Measurements from ENCODE around the gene HPS5. TPM values are rescaled to one million over a fixed set of nuclear protein-coding genes. Genes with fewer than 3 reads are reported as not detected.
A peak's percentile ranks its signal among the peaks of the same experiment; 100 is the strongest.

The HPS5 gene
- total and polyA plus RNA-seq, 2 of the 13 experiments (the other 11 are each of a cell fraction or from before 2014, with no cell fraction given): 6.6 to 25.5 TPM

- TF ChIP-seq ARID5B (CRISPR knock-in tag; IDR thresholded peaks at IDR 0.05) (peak; percentile 54; the same call in 1 of the 2 replicates), CEBPG (CRISPR knock-in tag; IDR thresholded peaks at IDR 0.05) (peak; percentile 91), KAT8 (CRISPR knock-in tag; IDR thresholded peaks at IDR 0.05) (peak; percentile 27; the same call in 1 of the 2 replicates), HMG20B (CRISPR knock-in tag; conservative IDR thresholded peaks at IDR 0.05) (0 out of 2 replicates have a peak, but pooled peaks have one; percentile 36), PAXIP1 (CRISPR knock-in tag; conservative IDR thresholded peaks at IDR 0.05) (peak; percentile 51), ZSCAN31 (CRISPR knock-in tag; IDR thresholded peaks at IDR 0.05; ENCODE audit: low read depth) (0 out of 2 replicates have a peak, but pooled peaks have one; percentile 52), ZNF331 (CRISPR knock-in tag; IDR thresholded peaks at IDR 0.05) (peak; percentile 71), HNF4G (IDR thresholded peaks at IDR 0.05; ENCODE audit: borderline replicate concordance, low read depth, low read length) (peak; percentile 60; the same call in 1 of the 2 replicates), HNF4G (CRISPR knock-in tag; IDR thresholded peaks at IDR 0.05; ENCODE audit: borderline replicate concordance, low read depth) (peak; percentile 29; the same call in 1 of the 2 replicates), PPARG (CRISPR knock-in tag; conservative IDR thresholded peaks at IDR 0.05) (peak; percentile 54; the same call in 1 of the 2 replicates), HNF4A (CRISPR knock-in tag; IDR thresholded peaks at IDR 0.05) (peak; percentile 80), LCORL (IDR thresholded peaks at IDR 0.05) (0 out of 2 replicates have a peak, but pooled peaks have one; percentile 23), LCORL (CRISPR knock-in tag; IDR thresholded peaks at IDR 0.05) (no peak), MIER2 (CRISPR knock-in tag; IDR thresholded peaks at IDR 0.05) (0 out of 2 replicates have a peak, but pooled peaks have one; percentile 55), KDM1A (CRISPR knock-in tag; IDR thresholded peaks at IDR 0.05) (0 out of 2 replicates have a peak, but pooled peaks have one; percentile 16), ELF1 (CRISPR knock-in tag; IDR thresholded peaks at IDR 0.05) (no peak), CEBPB (IDR thresholded peaks at IDR 0.05; ENCODE audit: borderline replicate concordance, low read depth, low read length) (peak; percentile 91), ZMYM4 (CRISPR knock-in tag; IDR thresholded peaks at IDR 0.05) (peak; percentile 60), NR2F6 (IDR thresholded peaks at IDR 0.05) (peak; percentile 23; the same call in 1 of the 2 replicates), NR2F6 (CRISPR knock-in tag; IDR thresholded peaks at IDR 0.05) (0 out of 2 replicates have a peak, but pooled peaks have one; percentile 20), SOX13 (IDR thresholded peaks at IDR 0.05) (no peak), SOX13 (CRISPR knock-in tag; conservative IDR thresholded peaks at IDR 0.05 in 1 of 2, IDR thresholded peaks at IDR 0.05 in 1 of 2) (peak in 1 of 2 experiments; percentile 19; a peak in 1 of 4 replicates), GFI1 (CRISPR knock-in tag; IDR thresholded peaks at IDR 0.05; ENCODE audit: borderline replicate concordance) (peak; percentile 87), ZNF746 (CRISPR knock-in tag; IDR thresholded peaks at IDR 0.05) (no peak), ZNF644 (CRISPR knock-in tag; IDR thresholded peaks at IDR 0.05; ENCODE audit: low read depth) (peak; percentile 98), ZFAT (CRISPR knock-in tag; conservative IDR thresholded peaks at IDR 0.05) (no peak)
Observed at GRCh38 chr11:18259259-18259658, 62.7 kb downstream of the HPS5 start (continued).
